ENCODE data around the gene WDR64. TPM values are rescaled to one million over a fixed set of nuclear protein-coding genes. Genes with fewer than 3 reads are reported as not detected.

Gene WDR64
- total and polyA plus RNA-seq, 2 of the 4 experiments (the other 2 are of a cell fraction), result not detected

DNA sequence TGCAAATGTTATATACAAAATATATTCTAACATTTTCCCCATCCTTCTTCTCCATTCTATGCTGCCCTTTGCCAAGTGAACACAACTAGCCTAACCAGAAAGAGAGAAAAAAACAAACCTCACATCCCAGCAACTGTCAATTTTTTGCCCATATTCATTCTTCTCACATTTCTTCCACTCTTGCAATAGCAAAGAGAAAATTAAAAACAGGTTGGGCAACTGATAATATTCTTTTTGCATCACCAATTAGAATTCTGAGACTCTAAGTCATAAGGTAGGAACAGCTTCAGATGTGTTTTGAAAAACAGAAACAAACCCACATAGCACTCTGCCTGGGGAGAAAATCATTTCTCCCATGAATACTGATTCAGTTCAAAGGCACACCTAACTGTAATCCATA is 170.8 kb downstream of the WDR64 start:
- no peak overlapping the region for H3K23ac ChIP-seq (ENCODE audit: low read depth, low read length)
- H2BK15ac ChIP-seq (ENCODE audit: low read depth, low read length), result no peak overlapping the region
- H3K4me1 ChIP-seq (ENCODE audit: control insufficient read depth, insufficient read depth, low read length), result peaks cover 8% of the 10 kb centered on the region
- H3K56ac ChIP-seq (ENCODE audit: extremely low read depth, insufficient read depth, low read length), result no peak overlapping the region
- H3K14ac ChIP-seq (replicated peaks; ENCODE audit: low read depth, low read length), result no peak overlapping the region
- no peaks in the 10 kb centered on the region for H3K79me1 ChIP-seq (ENCODE audit: low read depth in 1 of 2, low read length in 2 of 2)
- H4K91ac ChIP-seq (ENCODE audit: insufficient read depth, low read depth, low read length), result no peak overlapping the region
- no peak overlapping the region for H2AFZ ChIP-seq (replicated peaks; ENCODE audit: low read length, poor library complexity)
- no peak overlapping the region for H3K9ac ChIP-seq (ENCODE audit: low read depth, low read length)
- no peak overlapping the region for H2BK20ac ChIP-seq (ENCODE audit: low read depth, low read length)
- H4K5ac ChIP-seq (ENCODE audit: low read depth, low read length), result no peak overlapping the region
- in situ Hi-C loops (cut with MboI; ENCODE audit: low sequenced_read_pairs), result no loop called here
- H4K20me1 ChIP-seq (ENCODE audit: insufficient read depth, low read length), result no peaks in the 10 kb centered on the region
- DNase-seq (no peak), ATAC-seq (ENCODE audit: low read depth) (no peak)
- H3K4ac ChIP-seq (ENCODE audit: low read depth, low read length), result no peak overlapping the region
- H3K4me2 ChIP-seq (ENCODE audit: low read depth, low read length), result no peak overlapping the region
- no peaks in the 10 kb centered on the region for H3K36me3 ChIP-seq (ENCODE audit: control insufficient read depth, insufficient read depth, low read length)
- no peak overlapping the region for H2AK5ac ChIP-seq (ENCODE audit: low read depth, low read length)
- no peaks in the 10 kb centered on the region for H3K9me1 ChIP-seq (ENCODE audit: insufficient read depth, low read length)
- no peak overlapping the region for H4K8ac ChIP-seq (ENCODE audit: low read depth in 2 of 2, low read length in 2 of 2)
- no peak overlapping the region for H3K18ac ChIP-seq (ENCODE audit: low read depth, low read length)
- H3K27ac ChIP-seq (ENCODE audit: insufficient read depth, low read length), result no peak overlapping the region
- no TSS peak for BruUV-seq (replicated peaks)
- dilution Hi-C loops (cut with HindIII; ENCODE audit: low sequenced_read_pairs, unreplicated experiment), result no loop called here
- no peak overlapping the region for H2AK9ac ChIP-seq (replicated peaks; ENCODE audit: low read depth, low read length, poor library complexity)
- ChIA-PET POLR2A (ENCODE audit: unreplicated experiment) (no interaction called here), CTCF (interaction anchor here (0.6 kb wide), 1 partner anchor 268 kb away, joined by 3 read pairs; no protein-coding TSS in a partner anchor)
- no peaks in the 10 kb centered on the region for H3K27me3 ChIP-seq (ENCODE audit: control insufficient read depth, insufficient read depth, low read length)
- H2BK5ac ChIP-seq (ENCODE audit: low read depth, low read length, poor library complexity, severe bottlenecking), result no peak overlapping the region
- no peaks in the 10 kb centered on the region for H3K9me3 ChIP-seq (ENCODE audit: control insufficient read depth, insufficient read depth, low read length)
- H2BK120ac ChIP-seq (ENCODE audit: low read depth, low read length), result no peak overlapping the region
- no peak overlapping the region for H3K4me3 ChIP-seq (ENCODE audit: insufficient read depth, low read depth, low read length)
- no peak for TF ChIP-seq POLR2A (IDR thresholded peaks at IDR 0.05; ENCODE audit: low read depth, low read length)
- TF ChIP-seq MAFK (IDR thresholded peaks at IDR 0.05; ENCODE audit: low read depth, low read length), result no peak
- TF ChIP-seq CEBPB (IDR thresholded peaks at IDR 0.05; ENCODE audit: low read depth, low read length), result no peak
- TF ChIP-seq RFX5 (IDR thresholded peaks at IDR 0.05; ENCODE audit: low read depth, low read length), result no peak
- no peak for TF ChIP-seq MAZ (IDR thresholded peaks at IDR 0.05; ENCODE audit: borderline replicate concordance, low read depth, low read length)
- TF ChIP-seq NFE2L2 (IDR thresholded peaks at IDR 0.05; ENCODE audit: low read depth, low read length), result no peak
- TF ChIP-seq BHLHE40 (IDR thresholded peaks at IDR 0.05; ENCODE audit: low read depth, low read length), result no peak
- no peak for TF ChIP-seq RCOR1 (IDR thresholded peaks at IDR 0.05; ENCODE audit: insufficient replicate concordance, low read length)
- TF ChIP-seq RAD21 (IDR thresholded peaks at IDR 0.05; ENCODE audit: low read length), result no peak
- TF ChIP-seq SMC3 (IDR thresholded peaks at IDR 0.05; ENCODE audit: low read depth, low read length), result no peak
- no peak for TF ChIP-seq MXI1 (IDR thresholded peaks at IDR 0.05; ENCODE audit: borderline replicate concordance, low read depth, low read length)
- intact Hi-C loops (cut with micrococcal nuclease), result no loop called here
